A172 (cell line): ENCODE measurements around the gene TEX19. TPM values are rescaled to one million over a fixed set of nuclear protein-coding genes. Genes with fewer than 3 reads are reported as not detected.
A peak's percentile ranks its signal among the peaks of the same experiment; 100 is the strongest.
"Not testable (repeated sequence)": the region's sequence is repeated elsewhere in the genome, so short reads cannot be mapped to it uniquely, and the experiment has no call there.

Experiments used
- DNase-seq: peaks from one replicate; pipeline ENCODE4 v3.0.0-alpha.2; 2015; ENCODE audit warnings: low spot score
- total RNA-seq: library from RNA; depleted of rRNA; stranded (reverse); fragments of >200 nt; shearing (Covaris generic); gene quantifications from 2 replicates; pipeline ENCODE4 v1.2.3, GENCODE V29; 2014

Gene TEX19
- total RNA-seq, 1 experiment from 2014 or later: not detected

GRCh38 chr17:82334622-82335394 is 24.2 kb upstream of the TEX19 start:
- peak; percentile 38 for DNase-seq

- peak; percentile 91 for DNase-seq
Measured at GRCh38 chr17:82338858-82339633, 20.0 kb upstream of the TEX19 start.

- DNase-seq: peak; percentile 78
Measured at GRCh38 chr17:82339634-82340580, 19.1 kb upstream of the TEX19 start.

- DNase-seq: no peak
Measured at GRCh38 chr17:82342361-82343079, 16.5 kb upstream of the TEX19 start.

- DNase-seq: no peak
Measured at GRCh38 chr17:82343560-82343959, 15.5 kb upstream of the TEX19 start.

- no peak for DNase-seq
Measured at GRCh38 chr17:82344175-82344907, 14.7 kb upstream of the TEX19 start.

- DNase-seq: no peak
Measured at GRCh38 chr17:82345151-82345976, 13.7 kb upstream of the TEX19 start.

GRCh38 chr17:82346342-82347300 is 12.4 kb upstream of the TEX19 start:
- no peak for DNase-seq

GRCh38 chr17:82347994-82348393 is 11.1 kb upstream of the TEX19 start:
- not testable (repeated sequence) for DNase-seq

- no peak for DNase-seq
Measured at GRCh38 chr17:82348434-82348833, 10.6 kb upstream of the TEX19 start.

GRCh38 chr17:82348866-82349265 is 10.2 kb upstream of the TEX19 start:
- no peak for DNase-seq

- no peak for DNase-seq
Measured at GRCh38 chr17:82349287-82349701, 9.8 kb upstream of the TEX19 start.

GRCh38 chr17:82350182-82351030 is 8.6 kb upstream of the TEX19 start:
- DNase-seq: no peak

- DNase-seq: no peak
Measured at GRCh38 chr17:82351254-82351712, 7.8 kb upstream of the TEX19 start.

GRCh38 chr17:82351713-82352488 is 7.1 kb upstream of the TEX19 start:
- peak; percentile 83 for DNase-seq

GRCh38 chr17:82353484-82353883 is 5.6 kb upstream of the TEX19 start:
- no peak for DNase-seq
